NCI-H1417 (cell line): Measurements from ENCODE around the gene PRKG1.

Experiments used
- DNase-seq, 3 experiments: peaks; one replicate each; lab custom pipeline; 2025; lab: John Stamatoyannopoulos, UW

The PRKG1 gene

DNA sequence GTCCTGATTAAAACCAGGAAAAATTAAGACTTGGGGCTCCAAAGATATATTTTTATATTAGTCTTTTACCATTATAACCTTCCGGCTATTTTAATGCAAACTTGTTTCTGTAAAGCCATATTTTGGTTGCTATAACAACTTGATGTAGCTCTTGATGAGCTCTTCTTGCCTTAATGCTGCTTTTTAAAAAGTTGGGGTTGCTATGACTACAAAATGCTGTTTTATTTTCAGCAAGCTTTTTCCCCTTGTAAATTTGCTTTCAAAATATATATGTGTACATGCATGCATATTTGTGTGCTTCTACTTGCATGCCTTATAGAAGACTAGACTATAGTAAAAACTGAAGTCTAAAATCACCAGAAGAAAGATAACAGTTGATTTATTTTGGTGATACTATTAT, 525.4 kb downstream of the PRKG1 start:
- no peak for DNase-seq

DNA sequence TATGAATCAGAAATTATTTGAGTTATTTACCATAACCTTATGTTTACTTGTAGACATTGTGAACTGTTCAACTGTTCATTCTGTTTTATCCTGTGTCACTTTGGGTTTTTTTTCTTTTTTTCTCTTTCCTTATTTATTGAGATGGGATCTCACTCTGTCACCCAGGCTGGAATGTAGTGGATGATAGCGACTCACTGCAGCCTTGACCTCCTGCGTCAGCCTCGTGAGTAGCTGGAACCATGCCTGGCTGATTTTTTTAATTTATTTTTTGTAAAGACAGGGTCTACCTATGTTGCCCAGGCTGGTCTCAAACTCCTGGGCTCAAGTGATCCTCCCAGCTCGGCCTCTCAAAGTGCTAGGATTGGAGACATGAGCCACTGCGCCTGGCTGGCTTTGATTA, 528.0 kb downstream of the PRKG1 start:
- no peak for DNase-seq

DNA sequence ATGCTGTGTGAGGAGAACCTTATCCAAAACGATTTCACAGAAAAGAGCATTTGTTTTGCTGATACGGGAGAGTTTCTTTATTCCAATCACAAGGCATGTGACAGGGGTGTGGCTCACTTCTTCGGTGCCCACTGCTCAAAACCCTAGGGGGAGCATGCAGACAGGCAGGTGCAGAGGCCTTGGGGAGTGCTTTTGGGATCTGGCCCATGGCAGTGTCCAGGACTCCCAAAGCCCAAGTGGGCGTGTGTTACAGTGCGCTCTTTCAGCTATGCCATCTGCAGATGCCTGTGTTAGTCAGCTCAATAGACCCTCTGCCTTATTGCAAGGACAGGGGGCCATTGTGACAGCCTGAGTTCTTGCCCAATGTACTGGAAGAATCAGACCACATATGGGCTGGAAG, 530.3 kb downstream of the PRKG1 start:
- no peak for DNase-seq

DNA sequence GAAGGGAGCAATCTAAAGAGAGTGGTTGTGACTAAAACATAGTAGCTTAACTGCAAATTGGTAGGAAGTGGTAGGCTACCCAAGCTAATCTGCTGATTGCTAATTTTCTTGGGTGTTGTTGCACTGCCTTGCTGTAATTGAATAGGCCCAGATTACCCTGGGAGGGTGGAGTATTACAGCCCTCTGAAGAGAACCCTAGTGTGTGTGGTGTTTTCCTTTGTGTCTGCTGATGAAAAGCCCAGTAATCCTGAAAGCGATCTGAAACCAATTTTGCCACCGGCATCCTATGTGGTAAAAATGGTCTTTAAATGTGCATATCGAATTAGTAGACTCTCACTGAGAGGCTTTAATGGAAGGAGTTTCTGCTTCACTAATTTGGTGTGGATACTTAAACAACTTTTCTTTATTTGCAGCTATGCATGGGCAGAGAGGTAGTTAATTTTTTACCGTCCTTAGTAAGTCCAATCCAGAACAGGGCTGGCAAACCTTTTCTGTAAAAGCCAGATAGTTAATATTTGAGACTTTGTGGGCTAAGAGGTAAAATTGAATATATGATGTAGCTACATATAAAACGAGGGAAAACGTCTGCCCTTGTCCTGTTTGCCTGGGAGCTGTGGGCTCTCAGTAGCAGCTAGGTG, 532.7 kb downstream of the PRKG1 start:
- no peak for DNase-seq

DNA sequence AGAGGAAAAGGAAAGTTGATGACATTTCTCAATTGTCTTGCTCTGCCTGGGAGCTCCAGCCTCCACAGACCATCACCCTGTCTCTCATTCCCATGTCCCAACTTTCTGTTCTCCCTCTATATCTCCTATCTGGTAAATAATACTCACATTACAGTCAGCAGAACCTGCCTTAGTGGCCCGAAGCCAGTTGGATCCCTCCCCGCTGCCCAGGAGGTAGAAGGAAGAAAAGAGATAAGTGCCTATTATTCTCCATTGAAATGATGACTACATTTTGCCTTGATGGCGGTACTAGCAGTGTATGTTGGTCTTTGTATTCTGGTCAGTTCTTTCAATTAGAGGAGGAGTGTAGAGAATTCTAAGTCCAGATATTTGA, 533.2 kb downstream of the PRKG1 start:
- no peak for DNase-seq

DNA sequence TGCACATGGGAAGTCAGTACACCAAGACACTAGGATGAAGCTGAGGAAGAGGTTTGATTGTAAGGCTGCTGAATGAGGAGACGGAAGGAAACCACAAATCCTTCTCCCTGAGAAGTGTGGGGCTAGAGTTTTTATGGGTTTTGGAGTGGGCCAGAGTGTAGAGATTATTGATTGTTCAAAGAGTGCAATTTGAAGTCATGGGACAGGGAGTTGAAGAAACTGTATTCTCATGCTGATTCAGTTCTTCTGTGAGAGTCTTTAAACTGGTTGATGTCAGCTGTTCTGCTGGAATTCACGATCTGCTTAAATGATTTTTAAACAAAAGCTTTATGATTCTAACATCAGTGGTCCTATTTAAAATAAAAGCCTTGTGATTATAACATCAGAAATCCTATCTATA, 533.9 kb downstream of the PRKG1 start:
- no peak for DNase-seq

DNA sequence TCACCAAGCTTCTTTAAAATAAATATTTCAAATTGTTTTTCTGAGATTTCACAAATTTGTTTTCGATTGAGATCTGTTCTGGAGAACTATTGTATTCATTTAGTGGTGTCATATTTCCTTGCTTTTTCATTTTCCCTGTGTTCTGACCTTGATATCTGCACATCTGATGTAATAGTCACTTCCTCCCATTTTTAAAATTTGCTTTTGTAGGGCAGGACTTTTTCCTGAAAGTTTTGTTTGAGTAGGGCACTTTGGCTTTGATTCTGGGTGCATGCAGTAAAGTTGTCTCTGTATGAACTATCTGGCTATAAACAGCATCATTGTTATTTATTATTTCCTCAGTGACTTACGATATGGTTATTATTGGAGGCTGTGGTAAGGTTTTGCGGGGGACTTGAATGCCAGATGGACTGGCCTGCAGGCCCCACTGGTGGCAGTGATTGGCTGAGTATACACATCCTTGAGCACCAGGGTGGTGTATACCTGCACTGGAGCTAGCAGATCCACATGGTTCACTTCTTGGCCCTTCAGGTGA, 541.5 kb downstream of the PRKG1 start:
- no peak for DNase-seq

DNA sequence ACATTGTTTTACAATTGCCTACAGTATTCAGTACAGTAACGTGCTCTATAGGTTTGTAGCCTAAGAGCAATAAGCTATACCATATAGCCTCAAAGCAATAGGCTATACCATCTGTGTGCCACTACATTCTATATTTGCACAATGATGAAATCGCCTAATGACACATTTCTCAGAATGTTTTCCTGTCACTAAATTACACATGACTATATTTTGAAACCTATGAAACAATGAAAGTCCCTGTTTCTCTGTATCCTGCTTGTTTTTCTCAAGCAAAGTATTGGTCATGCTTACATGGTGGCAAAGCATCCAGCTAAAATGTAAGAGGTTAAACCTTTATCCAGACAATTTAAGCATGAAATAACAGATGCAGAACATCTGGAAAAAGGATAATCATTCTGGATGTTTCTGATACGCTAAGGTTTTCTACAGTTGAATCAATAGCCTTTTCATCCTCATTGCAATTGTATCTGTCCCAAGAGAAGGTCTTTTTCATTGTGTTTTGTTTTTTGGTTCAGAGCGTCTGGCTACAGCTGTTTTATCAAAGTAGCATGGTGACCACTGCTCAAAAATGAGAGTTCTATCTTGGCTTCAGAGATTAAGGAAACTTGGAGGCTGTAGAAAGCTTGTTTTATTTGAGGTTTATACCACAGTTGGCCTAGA, 543.4 kb downstream of the PRKG1 start:
- no peak for DNase-seq

DNA sequence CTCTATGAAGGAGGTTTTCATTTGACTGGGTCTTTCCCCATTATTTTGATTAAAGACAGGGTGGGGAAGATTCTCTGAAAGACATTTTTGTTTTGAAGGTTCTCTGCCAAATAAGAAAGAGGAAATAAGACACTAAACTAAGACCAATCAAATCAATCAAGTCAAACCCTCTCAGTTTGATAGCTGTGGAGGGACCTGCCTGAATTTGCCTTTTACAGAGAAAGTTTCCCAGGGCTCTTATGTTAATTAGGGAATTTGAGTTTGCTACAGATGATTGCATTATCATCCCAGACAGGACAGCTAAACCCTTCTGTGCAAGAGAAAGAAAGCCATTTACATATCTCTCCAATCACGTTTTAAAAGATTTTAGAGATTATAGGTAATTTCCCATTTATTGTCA, 545.1 kb downstream of the PRKG1 start:
- no peak for DNase-seq

DNA sequence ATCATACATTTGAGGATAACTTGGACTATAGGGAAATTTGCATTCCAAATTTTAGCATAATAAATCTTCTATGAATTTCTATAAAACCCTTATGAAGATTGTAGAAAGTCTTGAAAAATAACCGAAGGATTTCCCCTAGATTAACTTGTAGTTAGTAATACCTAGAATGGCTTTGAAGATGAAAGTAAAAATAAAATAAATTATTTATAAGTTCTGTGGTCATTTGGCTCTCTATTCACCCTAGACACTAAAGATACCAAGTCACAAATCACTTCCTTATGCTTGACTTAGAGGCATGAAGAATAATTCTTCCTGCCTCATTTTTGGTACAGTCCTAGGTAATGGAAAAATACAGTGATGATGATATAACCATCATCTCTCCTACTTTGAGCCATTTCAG, 545.8 kb downstream of the PRKG1 start:
- no peak for DNase-seq

DNA sequence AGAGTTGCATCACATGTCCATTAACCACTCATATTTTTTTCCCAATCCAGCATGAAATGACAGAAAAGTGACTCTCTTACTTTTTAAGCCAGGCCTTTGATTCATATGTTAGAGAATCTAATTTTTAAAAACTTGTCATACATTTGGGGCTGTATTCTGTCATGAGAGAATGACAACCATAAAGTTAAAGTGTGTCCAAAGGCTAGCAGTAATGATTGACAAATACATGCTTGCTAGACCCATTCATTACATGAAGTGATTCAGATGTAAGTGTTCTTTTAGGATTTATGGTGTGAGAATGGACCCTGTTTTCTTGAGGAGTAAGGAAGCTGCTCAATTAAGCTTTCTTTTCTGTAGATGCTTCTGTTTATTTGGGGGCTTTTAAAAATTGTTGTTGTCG, 549.7 kb downstream of the PRKG1 start:
- no peak for DNase-seq

DNA sequence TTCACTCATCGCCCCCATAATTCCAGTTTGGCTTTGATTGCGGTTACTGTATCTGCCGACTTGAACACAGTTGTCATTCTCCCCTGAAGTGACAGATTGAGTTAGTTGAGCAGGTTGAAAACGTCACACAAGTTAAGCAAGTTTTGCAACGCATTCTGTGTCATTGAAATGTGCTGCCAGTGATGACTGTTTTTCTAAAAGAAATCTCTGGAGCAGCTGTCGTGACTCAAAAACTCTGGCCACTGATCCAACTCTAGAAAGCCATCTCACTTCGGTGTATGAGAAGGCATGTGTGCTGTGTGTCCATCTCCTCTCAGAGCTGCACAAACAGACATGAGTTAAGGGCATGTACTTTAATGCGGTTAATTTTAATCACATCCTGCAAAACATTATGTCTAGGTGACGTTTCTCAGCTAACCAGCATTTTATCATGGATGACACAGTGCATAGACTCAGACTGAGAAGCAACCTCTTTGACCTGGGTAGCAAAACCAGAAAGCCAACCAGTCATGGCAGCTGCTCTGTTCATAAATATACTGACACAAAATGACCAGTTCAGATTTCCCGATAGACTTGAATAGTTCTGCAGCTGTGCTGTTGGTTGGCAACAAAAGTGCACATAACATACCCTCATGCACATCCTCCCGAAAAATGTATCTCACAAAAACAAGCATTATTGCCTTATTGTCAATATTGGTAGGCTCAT, 555.8 kb downstream of the PRKG1 start:
- no peak for DNase-seq

DNA sequence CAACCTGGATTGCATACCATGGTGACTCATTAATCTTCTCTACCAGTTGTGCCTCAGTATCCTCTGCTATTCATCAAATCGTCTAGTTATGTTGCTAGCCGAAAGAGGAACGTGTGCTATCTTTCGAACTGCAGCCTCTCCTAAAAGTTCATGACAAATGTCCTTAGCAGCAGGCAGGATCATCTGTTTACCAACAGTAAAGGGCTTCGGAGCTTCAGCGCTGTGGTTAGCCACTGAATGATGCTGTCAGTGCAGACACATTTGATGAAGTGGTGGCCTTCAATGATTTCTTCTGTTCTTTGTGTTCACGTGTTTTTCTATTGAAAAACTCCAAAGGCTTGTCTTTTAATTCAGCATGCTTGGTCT, 556.3 kb downstream of the PRKG1 start:
- no peak for DNase-seq

DNA sequence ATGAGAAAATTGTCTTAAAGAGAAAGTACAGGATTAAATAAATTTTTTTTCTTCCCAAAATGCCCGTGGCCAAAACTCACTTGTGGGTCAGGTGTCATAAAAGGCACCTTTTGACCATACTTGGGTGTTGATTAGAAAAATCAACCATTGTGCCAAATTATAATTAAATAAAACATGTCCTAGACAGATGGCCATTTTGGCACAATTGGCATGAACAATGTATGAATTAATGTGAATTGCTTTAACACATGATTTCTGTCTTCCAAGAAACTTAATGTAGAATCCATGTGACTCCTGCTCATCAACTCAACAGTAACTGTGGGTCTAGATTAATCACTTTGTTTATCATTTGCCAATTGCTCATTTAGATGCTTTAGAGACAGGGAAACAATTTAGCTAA, 561.1 kb downstream of the PRKG1 start:
- DNase-seq, result no peak

DNA sequence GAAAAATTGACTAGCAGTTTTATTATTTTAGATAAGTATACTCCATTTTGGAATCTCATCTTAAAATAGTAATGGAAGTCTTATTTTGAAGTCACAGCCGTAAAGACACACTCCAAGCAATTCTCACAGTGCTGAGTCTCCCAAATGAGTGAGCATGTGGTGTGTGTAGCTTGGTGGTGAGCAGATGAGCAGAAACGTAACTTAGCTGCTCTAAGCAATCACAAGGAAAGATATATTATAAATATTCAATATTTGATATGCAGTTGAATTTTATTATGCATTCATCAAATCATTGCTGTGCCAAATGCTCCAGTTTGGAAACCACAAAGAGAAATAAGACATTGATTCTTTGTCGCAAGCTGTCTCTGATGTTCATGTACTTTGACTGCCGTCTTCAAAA, 563.9 kb downstream of the PRKG1 start:
- DNase-seq, result no peak

DNA sequence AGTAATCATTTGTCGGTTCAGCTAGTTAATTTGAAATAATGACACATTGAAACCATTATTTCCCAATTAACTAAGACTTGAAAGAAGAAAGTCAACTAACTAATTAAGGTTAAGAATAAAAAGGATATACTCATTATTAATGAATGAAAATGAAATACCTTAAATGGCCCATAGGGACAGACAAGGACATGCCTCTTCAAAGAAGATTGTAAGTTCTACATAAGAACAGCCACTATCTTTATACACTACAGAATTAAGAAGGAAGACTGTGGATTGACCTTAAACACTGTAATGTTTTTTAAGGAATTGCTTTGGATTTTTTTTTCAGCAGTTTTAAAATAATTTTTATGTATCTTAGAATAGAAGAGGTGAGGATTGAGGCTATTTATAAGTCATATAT, 564.5 kb downstream of the PRKG1 start:
- DNase-seq, result no peak

DNA sequence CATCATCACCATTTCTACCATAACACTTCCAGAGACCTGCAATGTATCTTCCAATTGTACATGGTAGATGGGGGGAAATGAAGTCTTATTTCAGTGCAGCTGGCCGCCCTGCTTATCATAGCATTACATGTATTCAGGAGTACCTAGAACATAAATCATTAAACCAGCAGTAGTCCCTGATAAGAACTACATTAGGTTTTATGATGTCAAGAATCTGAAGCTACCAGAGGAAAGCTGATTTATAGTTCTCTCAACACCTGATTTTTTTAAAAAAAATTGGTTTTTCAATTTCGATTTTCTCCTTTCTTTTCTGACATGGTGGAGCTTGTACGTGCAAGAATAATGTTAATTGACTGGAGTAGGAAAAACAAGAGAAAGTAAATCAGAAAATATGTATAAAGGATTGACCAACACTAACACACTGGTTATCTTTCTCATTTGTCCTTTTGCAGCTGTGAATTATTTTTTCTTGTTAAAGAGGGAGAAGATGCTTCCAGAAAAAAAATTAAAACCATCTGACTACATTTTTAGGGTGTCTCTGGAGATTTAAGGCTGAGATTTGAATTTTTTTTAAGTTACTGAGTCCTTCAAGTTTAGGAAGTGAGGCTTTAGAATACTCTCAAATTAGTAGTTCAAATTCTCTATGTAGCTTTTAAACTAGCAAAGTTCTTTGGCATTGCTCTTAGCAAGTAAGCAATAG, 566.0 kb downstream of the PRKG1 start:
- DNase-seq, result no peak

DNA sequence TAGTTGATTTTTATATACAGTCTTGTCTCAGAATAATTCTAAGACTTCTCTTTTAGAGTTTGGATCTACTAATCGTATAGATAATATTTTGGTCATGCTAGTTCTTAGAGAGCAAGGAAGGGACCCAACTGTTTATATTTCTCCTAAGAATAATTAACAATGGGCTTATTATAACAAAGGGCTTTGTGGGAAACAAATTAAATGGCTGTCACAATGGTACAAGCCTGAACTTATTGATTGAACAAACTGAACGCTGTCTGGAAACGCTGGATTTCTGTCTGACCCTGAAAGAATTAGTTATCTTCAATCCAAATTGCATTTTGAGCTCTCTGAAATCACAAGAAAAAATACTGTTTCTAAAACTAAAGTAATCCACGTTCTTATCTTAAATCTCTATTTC, 568.3 kb downstream of the PRKG1 start:
- DNase-seq, result no peak

DNA sequence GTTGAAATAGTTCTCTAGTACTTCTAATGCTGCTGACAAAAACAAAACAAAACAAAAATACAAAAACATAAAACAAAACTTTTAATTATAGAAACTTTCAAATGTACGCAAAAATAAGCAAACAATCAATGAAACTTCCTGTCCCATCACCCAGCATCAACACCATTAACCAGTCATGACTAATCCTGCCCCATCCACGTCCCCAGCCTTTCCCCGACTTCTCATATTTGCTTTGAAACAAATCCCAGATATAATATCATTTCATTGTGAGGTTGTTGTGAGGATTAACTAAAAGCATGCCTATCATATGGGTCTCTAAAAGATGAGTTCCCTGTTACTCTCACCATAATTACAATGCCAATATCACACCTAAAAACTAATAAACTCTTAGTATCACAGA, 569.4 kb downstream of the PRKG1 start:
- DNase-seq, result no peak

DNA sequence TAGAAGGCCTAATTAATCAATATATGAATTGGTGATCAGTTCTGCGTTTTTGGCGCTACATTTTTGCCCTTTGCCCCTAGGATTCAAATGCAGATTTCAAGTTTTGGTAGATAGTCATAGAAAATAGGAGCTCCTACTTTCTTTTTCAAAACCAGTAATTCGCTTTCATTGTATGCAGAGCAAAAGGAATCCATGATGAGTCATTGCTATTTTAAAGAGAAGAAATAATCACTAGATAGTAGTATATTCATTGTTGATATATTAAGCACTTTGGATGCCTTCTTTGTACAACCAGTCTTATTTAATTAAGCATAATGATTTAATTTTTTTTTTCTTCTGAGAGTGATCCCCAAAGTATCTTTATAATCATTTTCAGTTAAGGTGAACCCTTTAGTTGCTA, 574.8 kb downstream of the PRKG1 start:
- DNase-seq, result no peak

DNA sequence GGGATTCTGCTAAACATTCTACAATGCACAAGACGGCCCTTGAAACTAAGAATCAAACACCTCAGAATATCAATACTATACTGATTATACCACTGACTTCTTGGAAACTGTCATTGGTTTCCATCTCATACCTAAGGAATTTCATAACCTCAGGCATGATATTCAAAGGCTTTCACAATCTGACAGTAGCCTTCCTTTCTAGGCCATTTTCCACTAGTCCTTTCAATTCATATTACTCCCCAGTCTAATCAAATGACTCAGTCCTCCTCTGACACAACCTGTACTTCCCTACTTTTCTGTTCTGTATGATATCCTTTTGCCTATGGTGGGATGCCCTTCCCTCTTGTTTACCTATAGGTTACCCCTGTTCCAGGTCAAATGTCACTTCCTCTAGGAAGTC, 576.8 kb downstream of the PRKG1 start:
- DNase-seq, result no peak

DNA sequence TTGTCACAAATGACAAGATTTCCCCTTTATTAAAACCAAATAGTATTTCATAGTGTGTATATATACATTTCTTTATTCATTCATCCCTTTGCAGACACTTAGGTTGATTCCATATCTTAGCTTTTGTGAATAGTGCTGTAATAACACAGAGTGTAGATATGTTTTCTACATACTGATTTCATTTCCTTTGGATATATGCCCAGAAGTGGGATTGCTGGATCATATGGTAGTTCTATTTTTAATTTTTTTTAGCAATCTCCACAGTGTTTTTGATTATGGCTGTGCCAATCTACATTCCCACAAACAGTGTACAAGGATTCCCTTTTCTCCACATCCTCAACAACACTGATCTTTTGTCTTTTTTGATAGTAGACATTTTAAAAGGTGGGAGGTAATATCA, 578.7 kb downstream of the PRKG1 start:
- no peak for DNase-seq

DNA sequence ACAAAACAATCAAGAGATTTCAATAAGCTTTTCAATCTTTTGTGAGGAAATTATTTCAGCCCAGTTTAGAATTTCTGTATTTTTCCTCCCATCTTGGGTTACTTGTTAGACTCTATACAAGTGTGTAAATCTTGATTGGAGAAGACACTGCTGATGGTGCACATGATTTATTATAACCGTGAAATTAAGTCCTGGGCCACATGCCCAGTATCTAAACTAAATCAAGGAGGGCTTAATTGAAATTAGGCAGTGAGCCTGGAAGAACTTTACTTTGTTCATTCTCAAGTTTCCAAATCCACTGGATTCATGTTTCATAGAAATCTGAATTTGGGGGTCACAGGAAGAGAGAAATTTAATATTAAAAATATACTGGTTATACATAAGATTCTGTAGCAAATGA, 580.6 kb downstream of the PRKG1 start:
- no peak for DNase-seq
